HEK293 (cell line): ENCODE results near the gene APOBR.

Experiments
- CTCF ChIA-PET: fragments of 350-600 bp; formaldehyde crosslinking; extraction: SDS; loops from one replicate; lab custom pipeline; 2021; ENCODE audit warnings: antibody characterized with exemption; lab: Yijun Ruan, JAX
- POLR2A ChIA-PET: fragments of 300-600 bp; formaldehyde crosslinking; extraction: SDS; loops from one replicate; lab custom pipeline; 2020; ENCODE audit warnings: antibody characterized with exemption, inconsistent platforms; lab: Yijun Ruan, JAX
- H3K27ac ChIP-seq: fragments of 200-500 bp; sonication (Bioruptor generic); 2 replicates; pipeline ENCODE4 v1.5.1; 2014; ENCODE audit warnings: low read depth, low read length, control low read depth, inconsistent platforms; ENCODE audit errors: extremely low read depth
- H3K36me3 ChIP-seq, 2 experiments: fragments of 200-500 bp in 1 of 2; sonication (Bioruptor generic) in 1 of 2; 1 replicate in 1 of 2; 2 replicates in 1 of 2; pipeline ENCODE4 v1.5.1; 2014 to 2017; ENCODE audit warnings: inconsistent platforms in 2 of 2, low read length in 2 of 2; ENCODE audit not compliant: control insufficient read depth in 2 of 2, insufficient read depth in 1 of 2
- H3K4me1 ChIP-seq: fragments of 200-500 bp; sonication (Bioruptor generic); 2 replicates; pipeline ENCODE4 v1.5.1; 2014; ENCODE audit warnings: mild to moderate bottlenecking, low read length, inconsistent platforms; ENCODE audit not compliant: control insufficient read depth, insufficient read depth
- H3K4me3 ChIP-seq: 2 replicates; pipeline ENCODE4 v1.5.1; 2011; ENCODE audit warnings: low read depth, mild to moderate bottlenecking, control low read depth, low read length, moderate library complexity
- H3K9me3 ChIP-seq: fragments of 200-500 bp; sonication (Bioruptor generic); 2 replicates; pipeline ENCODE4 v1.5.1; 2014; ENCODE audit warnings: low read depth, low read length, inconsistent platforms; ENCODE audit not compliant: control insufficient read depth, insufficient read depth
- BCL11B ChIP-seq: fragments of 450-650 bp; formaldehyde crosslinking; IDR thresholded peaks from 2 replicates; pipeline ENCODE4 v1.5.1; 2016; ENCODE audit warnings: low read depth, missing biosample characterization, missing genetic modification characterization
- KLF9 ChIP-seq: fragments of 450-650 bp; formaldehyde crosslinking; IDR thresholded peaks from 2 replicates; pipeline ENCODE4 v1.5.1; 2016; ENCODE audit warnings: missing biosample characterization, missing genetic modification characterization, low read depth
- RBAK ChIP-seq: fragments of 450-650 bp; formaldehyde crosslinking; IDR thresholded peaks from 2 replicates; pipeline ENCODE4 v1.5.1; 2016; ENCODE audit warnings: missing biosample characterization, missing genetic modification characterization
- SALL2 ChIP-seq: fragments of 450-650 bp; formaldehyde crosslinking; IDR thresholded peaks from 2 replicates; pipeline ENCODE4 v1.5.0; 2017; ENCODE audit warnings: missing biosample characterization, mild to moderate bottlenecking, missing genetic modification characterization, borderline replicate concordance
- SP2 ChIP-seq: fragments of 450-650 bp; formaldehyde crosslinking; IDR thresholded peaks from 2 replicates; pipeline ENCODE4 v1.5.1; 2016; ENCODE audit warnings: missing biosample characterization, missing genetic modification characterization
- SP7 ChIP-seq: fragments of 450-650 bp; formaldehyde crosslinking; IDR thresholded peaks from 2 replicates; pipeline ENCODE4 v1.5.1; 2016; ENCODE audit warnings: missing biosample characterization, missing genetic modification characterization
- YY1 ChIP-seq: fragments of 450-650 bp; formaldehyde crosslinking; IDR thresholded peaks from 2 replicates; pipeline ENCODE4 v1.5.1; 2018; ENCODE audit warnings: missing biosample characterization, missing genetic modification characterization
- ZBTB48 ChIP-seq: fragments of 450-650 bp; formaldehyde crosslinking; IDR thresholded peaks from 2 replicates; pipeline ENCODE4 v1.5.1; 2016; ENCODE audit warnings: missing biosample characterization, missing genetic modification characterization
- ZNF16 ChIP-seq: fragments of 450-650 bp; formaldehyde crosslinking; IDR thresholded peaks from 2 replicates; pipeline ENCODE4 v1.5.1; 2016; ENCODE audit warnings: low read depth, missing biosample characterization, missing genetic modification characterization
- ZNF202 ChIP-seq: fragments of 450-650 bp; formaldehyde crosslinking; IDR thresholded peaks from 2 replicates; pipeline ENCODE4 v1.5.1; 2016; ENCODE audit warnings: missing biosample characterization, missing genetic modification characterization, borderline replicate concordance
- ZNF266 ChIP-seq: fragments of 450-650 bp; formaldehyde crosslinking; IDR thresholded peaks from 2 replicates; pipeline ENCODE4 v1.5.1; 2016; ENCODE audit warnings: missing biosample characterization, missing genetic modification characterization, low read depth
- ZNF341 ChIP-seq: fragments of 450-650 bp; formaldehyde crosslinking; IDR thresholded peaks from 2 replicates; pipeline ENCODE4; 2016; ENCODE audit warnings: low read depth, missing biosample characterization, missing genetic modification characterization
- ZNF394 ChIP-seq: fragments of 450-650 bp; formaldehyde crosslinking; IDR thresholded peaks from 2 replicates; pipeline ENCODE4 v1.5.1; 2016; ENCODE audit warnings: missing biosample characterization, missing genetic modification characterization, mild to moderate bottlenecking, moderate library complexity, borderline replicate concordance
- ZNF510 ChIP-seq: fragments of 450-650 bp; formaldehyde crosslinking; IDR thresholded peaks from 2 replicates; pipeline ENCODE4 v1.5.1; 2018; ENCODE audit warnings: mild to moderate bottlenecking, missing genetic modification characterization, missing biosample characterization; ENCODE audit not compliant: insufficient replicate concordance
- ZNF558 ChIP-seq: fragments of 450-650 bp; formaldehyde crosslinking; IDR thresholded peaks from 2 replicates; pipeline ENCODE4 v1.5.1; 2016; ENCODE audit warnings: missing biosample characterization, missing genetic modification characterization
- ZNF585B ChIP-seq: fragments of 450-650 bp; formaldehyde crosslinking; IDR thresholded peaks from 2 replicates; pipeline ENCODE4 v1.5.1; 2016; ENCODE audit warnings: missing biosample characterization, missing genetic modification characterization
- ZNF701 ChIP-seq: fragments of 450-650 bp; formaldehyde crosslinking; IDR thresholded peaks from 2 replicates; pipeline ENCODE4 v1.5.1; 2016; ENCODE audit warnings: missing biosample characterization, missing genetic modification characterization
- ZNF707 ChIP-seq: fragments of 450-650 bp; formaldehyde crosslinking; IDR thresholded peaks from 2 replicates; pipeline ENCODE4 v1.5.1; 2016; ENCODE audit warnings: missing biosample characterization, missing genetic modification characterization
- ZNF776 ChIP-seq: fragments of 450-650 bp; formaldehyde crosslinking; IDR thresholded peaks from 2 replicates; pipeline ENCODE4 v1.5.0; 2017; ENCODE audit warnings: missing biosample characterization, missing genetic modification characterization, borderline replicate concordance
- ZNF777 ChIP-seq: fragments of 450-650 bp; formaldehyde crosslinking; IDR thresholded peaks from 2 replicates; pipeline ENCODE4 v1.5.1; 2017; ENCODE audit warnings: missing biosample characterization, missing genetic modification characterization, borderline replicate concordance
- ZSCAN23 ChIP-seq: fragments of 450-650 bp; formaldehyde crosslinking; IDR thresholded peaks from 2 replicates; pipeline ENCODE4 v1.5.1; 2016; ENCODE audit warnings: missing biosample characterization, missing genetic modification characterization
- ZXDB ChIP-seq: fragments of 450-650 bp; formaldehyde crosslinking; IDR thresholded peaks from 2 replicates; pipeline ENCODE4 v1.5.1; 2016; ENCODE audit warnings: missing biosample characterization, missing genetic modification characterization
- TF ChIP-seq, protein P1 (sequence below): fragments of 450-650 bp; formaldehyde crosslinking; optimal IDR thresholded peaks from 2 replicates; pipeline ENCODE3; 2016; ENCODE audit warnings: missing biosample characterization, mild to moderate bottlenecking, missing genetic modification characterization
- TF ChIP-seq, protein P2 (sequence below): fragments of 450-650 bp; formaldehyde crosslinking; IDR thresholded peaks from 2 replicates; pipeline ENCODE4 v1.5.1; 2016; ENCODE audit warnings: missing biosample characterization, missing genetic modification characterization
- TF ChIP-seq, protein P3 (sequence below): fragments of 450-650 bp; formaldehyde crosslinking; IDR thresholded peaks from 2 replicates; pipeline ENCODE4 v1.5.1; 2016; ENCODE audit warnings: missing biosample characterization, missing genetic modification characterization
- TF ChIP-seq, protein P4 (sequence below): fragments of 450-650 bp; formaldehyde crosslinking; IDR thresholded peaks from 2 replicates; pipeline ENCODE4 v1.5.1; 2016; ENCODE audit warnings: missing biosample characterization, missing genetic modification characterization
- TF ChIP-seq, protein P5 (sequence below): fragments of 450-650 bp; formaldehyde crosslinking; IDR thresholded peaks from 2 replicates; pipeline ENCODE4 v1.5.1; 2016; ENCODE audit warnings: missing biosample characterization, missing genetic modification characterization

APOBR gene

DNA sequence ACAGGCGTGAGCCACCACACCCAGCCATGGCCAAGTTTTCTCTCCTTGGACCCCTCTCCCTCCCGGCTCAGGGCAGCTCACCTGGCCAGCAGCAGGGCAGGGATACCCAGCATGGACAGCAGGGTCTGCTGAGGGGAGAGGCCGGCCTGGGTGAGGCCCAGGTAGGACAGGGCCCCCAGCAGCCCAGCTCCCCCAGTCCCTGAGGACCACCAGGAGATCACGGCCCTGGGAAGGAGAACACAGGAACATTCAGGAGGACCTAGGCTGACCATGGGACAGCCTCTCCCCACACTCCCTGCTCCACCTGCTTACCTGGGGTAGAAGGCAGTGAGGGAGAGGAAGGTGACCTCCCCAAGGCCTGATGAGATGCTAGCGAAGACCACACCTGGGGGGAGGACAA, 8.2 kb upstream of the APOBR start:
- H3K4me1 ChIP-seq, result no peaks in the 10 kb centered on the region
- no peak for TF ChIP-seq SALL2 (tag by site-specific recombination)
- TF ChIP-seq ZNF701 (tag by site-specific recombination), result no peak
- no peak for TF ChIP-seq ZNF16 (tag by site-specific recombination)
- TF ChIP-seq ZNF558 (tag by site-specific recombination), result no peak
- no peak for TF ChIP-seq SP7 (tag by site-specific recombination)
- TF ChIP-seq, protein P1, sequence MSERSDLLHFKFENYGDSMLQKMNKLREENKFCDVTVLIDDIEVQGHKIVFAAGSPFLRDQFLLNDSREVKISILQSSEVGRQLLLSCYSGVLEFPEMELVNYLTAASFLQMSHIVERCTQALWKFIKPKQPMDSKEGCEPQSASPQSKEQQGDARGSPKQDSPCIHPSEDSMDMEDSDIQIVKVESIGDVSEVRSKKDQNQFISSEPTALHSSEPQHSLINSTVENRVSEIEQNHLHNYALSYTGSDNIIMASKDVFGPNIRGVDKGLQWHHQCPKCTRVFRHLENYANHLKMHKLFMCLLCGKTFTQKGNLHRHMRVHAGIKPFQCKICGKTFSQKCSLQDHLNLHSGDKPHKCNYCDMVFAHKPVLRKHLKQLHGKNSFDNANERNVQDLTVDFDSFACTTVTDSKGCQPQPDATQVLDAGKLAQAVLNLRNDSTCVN (tag by site-specific recombination), result no peak
- no peak for TF ChIP-seq ZSCAN23 (tag by site-specific recombination)
- no peak for TF ChIP-seq ZBTB48 (tag by site-specific recombination)
- no peak for TF ChIP-seq ZNF510
- TF ChIP-seq, protein P2, sequence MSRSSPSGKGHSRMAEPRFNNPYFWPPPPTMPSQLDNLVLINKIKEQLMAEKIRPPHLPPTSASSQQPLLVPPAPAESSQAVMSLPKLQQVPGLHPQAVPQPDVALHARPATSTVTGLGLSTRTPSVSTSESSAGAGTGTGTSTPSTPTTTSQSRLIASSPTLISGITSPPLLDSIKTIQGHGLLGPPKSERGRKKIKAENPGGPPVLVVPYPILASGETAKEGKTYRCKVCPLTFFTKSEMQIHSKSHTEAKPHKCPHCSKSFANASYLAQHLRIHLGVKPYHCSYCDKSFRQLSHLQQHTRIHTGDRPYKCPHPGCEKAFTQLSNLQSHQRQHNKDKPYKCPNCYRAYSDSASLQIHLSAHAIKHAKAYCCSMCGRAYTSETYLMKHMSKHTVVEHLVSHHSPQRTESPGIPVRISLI (tag by site-specific recombination), result no peak
- TF ChIP-seq YY1 (tag by site-specific recombination), result no peak
- TF ChIP-seq BCL11B (tag by site-specific recombination), result no peak
- TF ChIP-seq ZNF266 (tag by site-specific recombination), result no peak
- TF ChIP-seq ZNF585B (tag by site-specific recombination), result no peak
- TF ChIP-seq ZNF776 (tag by site-specific recombination), result no peak
- no peak for TF ChIP-seq KLF9 (tag by site-specific recombination)
- no peak for TF ChIP-seq ZNF707 (tag by site-specific recombination)
- no peak for TF ChIP-seq ZNF202
- TF ChIP-seq, protein P3, sequence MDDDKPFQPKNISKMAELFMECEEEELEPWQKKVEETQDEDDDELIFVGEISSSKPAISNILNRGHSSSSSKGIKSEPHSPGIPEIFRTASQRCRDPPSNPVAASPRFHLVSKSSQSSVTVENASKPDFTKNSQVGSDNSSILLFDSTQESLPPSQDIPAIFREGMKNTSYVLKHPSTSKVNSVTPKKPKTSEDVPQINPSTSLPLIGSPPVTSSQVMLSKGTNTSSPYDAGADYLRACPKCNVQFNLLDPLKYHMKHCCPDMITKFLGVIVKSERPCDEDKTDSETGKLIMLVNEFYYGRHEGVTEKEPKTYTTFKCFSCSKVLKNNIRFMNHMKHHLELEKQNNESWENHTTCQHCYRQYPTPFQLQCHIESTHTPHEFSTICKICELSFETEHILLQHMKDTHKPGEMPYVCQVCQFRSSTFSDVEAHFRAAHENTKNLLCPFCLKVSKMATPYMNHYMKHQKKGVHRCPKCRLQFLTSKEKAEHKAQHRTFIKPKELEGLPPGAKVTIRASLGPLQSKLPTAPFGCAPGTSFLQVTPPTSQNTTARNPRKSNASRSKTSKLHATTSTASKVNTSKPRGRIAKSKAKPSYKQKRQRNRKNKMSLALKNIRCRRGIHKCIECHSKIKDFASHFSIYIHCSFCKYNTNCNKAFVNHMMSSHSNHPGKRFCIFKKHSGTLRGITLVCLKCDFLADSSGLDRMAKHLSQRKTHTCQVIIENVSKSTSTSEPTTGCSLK (tag by site-specific recombination), result no peak
- TF ChIP-seq, protein P4, sequence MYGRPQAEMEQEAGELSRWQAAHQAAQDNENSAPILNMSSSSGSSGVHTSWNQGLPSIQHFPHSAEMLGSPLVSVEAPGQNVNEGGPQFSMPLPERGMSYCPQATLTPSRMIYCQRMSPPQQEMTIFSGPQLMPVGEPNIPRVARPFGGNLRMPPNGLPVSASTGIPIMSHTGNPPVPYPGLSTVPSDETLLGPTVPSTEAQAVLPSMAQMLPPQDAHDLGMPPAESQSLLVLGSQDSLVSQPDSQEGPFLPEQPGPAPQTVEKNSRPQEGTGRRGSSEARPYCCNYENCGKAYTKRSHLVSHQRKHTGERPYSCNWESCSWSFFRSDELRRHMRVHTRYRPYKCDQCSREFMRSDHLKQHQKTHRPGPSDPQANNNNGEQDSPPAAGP (tag by site-specific recombination), result no peak
- ChIA-PET POLR2A (no interaction called here), CTCF (no interaction called here)
- H3K4me3 ChIP-seq, result no peak overlapping the region
- H3K36me3 ChIP-seq, result peaks cover 3 to 43% of the 10 kb centered on the region in 2 experiments; a peak in 2 of 3 replicates
- no peaks in the 10 kb centered on the region for H3K9me3 ChIP-seq
- no peak overlapping the region for H3K27ac ChIP-seq

DNA sequence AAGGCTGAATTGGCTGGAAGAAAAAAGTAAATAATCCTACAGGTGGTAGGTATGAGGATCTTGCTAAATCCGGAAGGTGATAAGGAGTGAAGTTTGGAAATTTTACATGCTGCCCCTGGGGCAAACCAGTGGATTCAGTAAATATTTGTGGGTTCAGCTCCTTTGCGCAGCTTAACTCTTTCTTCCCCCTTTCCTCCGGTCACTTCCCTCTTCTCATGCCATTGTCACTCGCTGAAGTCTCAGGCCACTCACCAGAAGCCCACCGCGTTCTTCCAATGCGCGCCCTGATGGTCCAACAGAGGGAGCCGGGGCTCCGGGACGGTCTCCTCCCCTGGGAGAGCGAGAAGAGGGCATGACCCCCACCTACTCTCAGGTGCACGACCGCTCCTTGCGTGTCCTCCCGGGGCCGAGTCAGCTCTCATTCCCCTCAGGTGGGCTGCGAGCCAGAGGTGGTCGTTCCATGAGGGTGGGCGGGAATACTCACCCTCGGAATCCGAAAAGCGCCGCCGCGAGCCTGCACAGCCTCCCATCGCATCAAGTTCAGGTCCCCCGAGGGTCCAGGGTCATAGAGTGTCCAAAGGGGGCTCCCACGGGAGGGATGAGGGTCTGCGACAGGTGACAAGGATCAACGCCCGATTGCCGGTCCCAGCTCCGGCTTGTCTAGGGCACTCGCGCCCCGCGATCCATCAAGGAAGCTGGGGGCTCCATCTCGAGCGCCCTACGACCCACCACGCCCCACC, 3.0 kb upstream of the APOBR start:
- CTCF ChIA-PET, result no interaction called here
- H3K4me3 ChIP-seq, result peak overlapping the region; percentile 84
- H3K27ac ChIP-seq, result peak overlapping the region; percentile 75; the same call in 1 of the 2 replicates
- H3K9me3 ChIP-seq, result no peaks in the 10 kb centered on the region
- POLR2A ChIA-PET, result interaction anchor here (0.5 to 1.0 kb wide), 7 partner anchors 12 to 659 kb away, joined by 3 to 11 read pairs (median 4); partner anchors contain the start of gene SH2B1
- no peaks in the 10 kb centered on the region for H3K4me1 ChIP-seq
- peaks cover 3 to 24% of the 10 kb centered on the region in 2 experiments; a peak in 2 of 3 replicates for H3K36me3 ChIP-seq
- TF ChIP-seq ZNF394, result no peak
- TF ChIP-seq ZNF777 (tag by site-specific recombination), result peak; percentile 61; the same call in 1 of the 2 replicates
- no peak for TF ChIP-seq ZXDB (tag by site-specific recombination)
- TF ChIP-seq, protein P5, sequence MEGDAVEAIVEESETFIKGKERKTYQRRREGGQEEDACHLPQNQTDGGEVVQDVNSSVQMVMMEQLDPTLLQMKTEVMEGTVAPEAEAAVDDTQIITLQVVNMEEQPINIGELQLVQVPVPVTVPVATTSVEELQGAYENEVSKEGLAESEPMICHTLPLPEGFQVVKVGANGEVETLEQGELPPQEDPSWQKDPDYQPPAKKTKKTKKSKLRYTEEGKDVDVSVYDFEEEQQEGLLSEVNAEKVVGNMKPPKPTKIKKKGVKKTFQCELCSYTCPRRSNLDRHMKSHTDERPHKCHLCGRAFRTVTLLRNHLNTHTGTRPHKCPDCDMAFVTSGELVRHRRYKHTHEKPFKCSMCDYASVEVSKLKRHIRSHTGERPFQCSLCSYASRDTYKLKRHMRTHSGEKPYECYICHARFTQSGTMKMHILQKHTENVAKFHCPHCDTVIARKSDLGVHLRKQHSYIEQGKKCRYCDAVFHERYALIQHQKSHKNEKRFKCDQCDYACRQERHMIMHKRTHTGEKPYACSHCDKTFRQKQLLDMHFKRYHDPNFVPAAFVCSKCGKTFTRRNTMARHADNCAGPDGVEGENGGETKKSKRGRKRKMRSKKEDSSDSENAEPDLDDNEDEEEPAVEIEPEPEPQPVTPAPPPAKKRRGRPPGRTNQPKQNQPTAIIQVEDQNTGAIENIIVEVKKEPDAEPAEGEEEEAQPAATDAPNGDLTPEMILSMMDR (tag by site-specific recombination), result peak; percentile 59; the same call in 1 of the 2 replicates
- TF ChIP-seq SP2 (tag by site-specific recombination), result no peak
- no peak for TF ChIP-seq ZNF341
- TF ChIP-seq ZNF558 (tag by site-specific recombination), result no peak
- TF ChIP-seq RBAK (tag by site-specific recombination), result no peak
